SK-N-SH treated with all-trans-retinoic acid at 6 μM for 48 hours (cell line): Measurements from ENCODE around the gene SLC45A3.
A peak's percentile ranks its signal among the peaks of the same experiment; 100 is the strongest.

ENCODE experiments used
- ATAC-seq: fragments of 200-7000 bp; cut with Tn5 transposase; 3 replicates; pipeline ENCODE4 v1.9.1; 2020; ENCODE audit warnings: mild to moderate bottlenecking, moderate library complexity
- BACH2 ChIP-seq: fragments of 250-450 bp; sonication (Bioruptor Pico); IDR thresholded peaks from 2 replicates; pipeline ENCODE4 v1.9.0; 2021; ENCODE audit warnings: mild to moderate bottlenecking, borderline replicate concordance
- CREB5 ChIP-seq: fragments of 250-450 bp; sonication (Bioruptor Pico); IDR thresholded peaks from 2 replicates; pipeline ENCODE4 v1.5.1; 2020; ENCODE audit warnings: low read depth, mild to moderate bottlenecking, moderate library complexity
- CSRNP3 ChIP-seq: fragments of 250-450 bp; sonication (Bioruptor Pico); IDR thresholded peaks from 2 replicates; pipeline ENCODE4 v1.5.1; 2021; ENCODE audit warnings: mild to moderate bottlenecking, moderate library complexity
- ESRRG ChIP-seq: fragments of 250-450 bp; sonication (Bioruptor Pico); IDR thresholded peaks from 2 replicates; pipeline ENCODE4 v1.6.1; 2021; ENCODE audit warnings: mild to moderate bottlenecking
- GLIS3 ChIP-seq: fragments of 250-450 bp; sonication (Bioruptor Pico); IDR thresholded peaks from 2 replicates; pipeline ENCODE4 v1.5.0; 2020; ENCODE audit warnings: mild to moderate bottlenecking, moderate library complexity
- ISL1 ChIP-seq: fragments of 250-450 bp; sonication (Bioruptor Pico); IDR thresholded peaks from 2 replicates; pipeline ENCODE4 v2.1.2; 2022; ENCODE audit warnings: mild to moderate bottlenecking, moderate library complexity
- PPARA ChIP-seq: fragments of 250-450 bp; sonication (Bioruptor Pico); IDR thresholded peaks from 2 replicates; pipeline ENCODE4 v1.5.0; 2020; ENCODE audit warnings: mild to moderate bottlenecking, borderline replicate concordance
- RARB ChIP-seq: fragments of 250-450 bp; sonication (Bioruptor Pico); IDR thresholded peaks from 2 replicates; pipeline ENCODE4 v1.8.0; 2021; ENCODE audit warnings: mild to moderate bottlenecking, moderate library complexity
- TCF4 ChIP-seq: fragments of 250-450 bp; sonication (Bioruptor Pico); IDR thresholded peaks from 2 replicates; pipeline ENCODE4 v1.8.0; 2021; ENCODE audit warnings: mild to moderate bottlenecking, moderate library complexity, borderline replicate concordance
- TOX ChIP-seq: fragments of 250-450 bp; sonication (Bioruptor Pico); IDR thresholded peaks from 2 replicates; pipeline ENCODE4 v1.8.0; 2021; ENCODE audit warnings: mild to moderate bottlenecking, moderate library complexity, borderline replicate concordance
- TSHZ2 ChIP-seq: fragments of 250-450 bp; sonication (Bioruptor Pico); IDR thresholded peaks from 2 replicates; pipeline ENCODE4 v1.5.0; 2020; ENCODE audit warnings: mild to moderate bottlenecking, moderate library complexity
- ZC3H10 ChIP-seq: fragments of 250-450 bp; sonication (Bioruptor Pico); IDR thresholded peaks from 2 replicates; pipeline ENCODE4 v1.5.1; 2021; ENCODE audit warnings: mild to moderate bottlenecking, moderate library complexity
- ZFP3 ChIP-seq: fragments of 250-450 bp; sonication (Bioruptor Pico); IDR thresholded peaks from 2 replicates; pipeline ENCODE4 v1.5.0; 2020; ENCODE audit warnings: mild to moderate bottlenecking, moderate library complexity
- ZFP30 ChIP-seq: fragments of 450-650 bp; formaldehyde crosslinking; IDR thresholded peaks from 2 replicates; pipeline ENCODE4 v1.5.0; 2022; ENCODE audit warnings: mild to moderate bottlenecking, moderate library complexity
- ZNF565 ChIP-seq: fragments of 450-650 bp; formaldehyde crosslinking; conservative IDR thresholded peaks from 2 replicates; pipeline ENCODE4 v1.5.0; 2020; ENCODE audit warnings: low read depth, mild to moderate bottlenecking, moderate library complexity
- ZNF8 ChIP-seq: fragments of 450-650 bp; formaldehyde crosslinking; IDR thresholded peaks from 2 replicates; pipeline ENCODE4 v1.5.0; 2020; ENCODE audit warnings: mild to moderate bottlenecking, moderate library complexity
- TF ChIP-seq, protein P1 (sequence below): fragments of 250-450 bp; sonication (Bioruptor Pico); IDR thresholded peaks from 2 replicates; pipeline ENCODE4 v1.8.0; 2020; ENCODE audit warnings: mild to moderate bottlenecking, moderate library complexity, borderline replicate concordance
- TF ChIP-seq, protein P2 (sequence below): fragments of 250-450 bp; sonication (Bioruptor Pico); IDR thresholded peaks from 2 replicates; pipeline ENCODE4 v1.8.0; 2021; ENCODE audit warnings: low read depth, mild to moderate bottlenecking, moderate library complexity, borderline replicate concordance

The SLC45A3 gene

GRCh38 chr1:205660361-205660760 lies 19.9 kb downstream of the SLC45A3 start:
- TF ChIP-seq ZNF8 (no peak), GLIS3 (CRISPR knock-in tag) (no peak)
- ATAC-seq = no peak

- ATAC-seq = peak; percentile 93
- TF ChIP-seq ZFP30 (CRISPR knock-in tag) (no peak), TSHZ2 (CRISPR knock-in tag) (no peak), ISL1 (CRISPR knock-in tag) (no peak), PPARA (CRISPR knock-in tag) (no peak), ZFP3 (CRISPR knock-in tag) (no peak), TCF4 (no peak), CSRNP3 (no peak), ZNF565 (CRISPR knock-in tag) (no peak), TOX (CRISPR knock-in tag) (no peak)
- TF ChIP-seq, all 23 proteins: peak for 0
Observed at GRCh38 chr1:205658943-205659581, 21.2 kb downstream of the SLC45A3 start.

DNA sequence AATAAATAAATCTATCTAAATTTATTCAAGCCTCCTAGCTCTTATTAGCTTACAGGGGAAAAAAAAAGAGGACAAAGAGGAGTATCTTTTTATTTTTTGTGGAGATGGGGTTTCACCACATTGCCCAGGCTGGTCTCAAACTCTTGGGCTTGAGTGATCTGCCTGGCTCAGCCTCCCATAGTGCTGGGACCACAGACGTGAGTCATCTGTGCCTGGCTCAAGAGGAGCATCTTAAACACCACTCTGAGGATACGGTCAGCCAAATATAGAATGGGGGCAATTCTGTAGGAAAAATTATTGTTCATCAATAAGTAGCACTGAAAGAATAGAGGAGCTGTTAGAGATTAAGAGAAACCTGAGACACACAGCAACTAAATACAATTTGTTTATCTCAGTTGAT lies 24.1 kb downstream of the SLC45A3 start:
- TF ChIP-seq ZFP30 (CRISPR knock-in tag) (no peak), ZC3H10 (CRISPR knock-in tag) (no peak), CREB5 (CRISPR knock-in tag) (no peak), TSHZ2 (CRISPR knock-in tag) (no peak), PPARA (CRISPR knock-in tag) (no peak), GLIS3 (CRISPR knock-in tag) (no peak), TOX (CRISPR knock-in tag) (no peak), ISL1 (CRISPR knock-in tag) (no peak), ESRRG (CRISPR knock-in tag) (no peak), RARB (CRISPR knock-in tag) (no peak), ZFP3 (CRISPR knock-in tag) (no peak), BACH2 (CRISPR knock-in tag) (no peak)
- TF ChIP-seq, protein P1, sequence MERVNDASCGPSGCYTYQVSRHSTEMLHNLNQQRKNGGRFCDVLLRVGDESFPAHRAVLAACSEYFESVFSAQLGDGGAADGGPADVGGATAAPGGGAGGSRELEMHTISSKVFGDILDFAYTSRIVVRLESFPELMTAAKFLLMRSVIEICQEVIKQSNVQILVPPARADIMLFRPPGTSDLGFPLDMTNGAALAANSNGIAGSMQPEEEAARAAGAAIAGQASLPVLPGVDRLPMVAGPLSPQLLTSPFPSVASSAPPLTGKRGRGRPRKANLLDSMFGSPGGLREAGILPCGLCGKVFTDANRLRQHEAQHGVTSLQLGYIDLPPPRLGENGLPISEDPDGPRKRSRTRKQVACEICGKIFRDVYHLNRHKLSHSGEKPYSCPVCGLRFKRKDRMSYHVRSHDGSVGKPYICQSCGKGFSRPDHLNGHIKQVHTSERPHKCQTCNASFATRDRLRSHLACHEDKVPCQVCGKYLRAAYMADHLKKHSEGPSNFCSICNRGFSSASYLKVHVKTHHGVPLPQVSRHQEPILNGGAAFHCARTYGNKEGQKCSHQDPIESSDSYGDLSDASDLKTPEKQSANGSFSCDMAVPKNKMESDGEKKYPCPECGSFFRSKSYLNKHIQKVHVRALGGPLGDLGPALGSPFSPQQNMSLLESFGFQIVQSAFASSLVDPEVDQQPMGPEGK = no peak
- TF ChIP-seq, protein P2, sequence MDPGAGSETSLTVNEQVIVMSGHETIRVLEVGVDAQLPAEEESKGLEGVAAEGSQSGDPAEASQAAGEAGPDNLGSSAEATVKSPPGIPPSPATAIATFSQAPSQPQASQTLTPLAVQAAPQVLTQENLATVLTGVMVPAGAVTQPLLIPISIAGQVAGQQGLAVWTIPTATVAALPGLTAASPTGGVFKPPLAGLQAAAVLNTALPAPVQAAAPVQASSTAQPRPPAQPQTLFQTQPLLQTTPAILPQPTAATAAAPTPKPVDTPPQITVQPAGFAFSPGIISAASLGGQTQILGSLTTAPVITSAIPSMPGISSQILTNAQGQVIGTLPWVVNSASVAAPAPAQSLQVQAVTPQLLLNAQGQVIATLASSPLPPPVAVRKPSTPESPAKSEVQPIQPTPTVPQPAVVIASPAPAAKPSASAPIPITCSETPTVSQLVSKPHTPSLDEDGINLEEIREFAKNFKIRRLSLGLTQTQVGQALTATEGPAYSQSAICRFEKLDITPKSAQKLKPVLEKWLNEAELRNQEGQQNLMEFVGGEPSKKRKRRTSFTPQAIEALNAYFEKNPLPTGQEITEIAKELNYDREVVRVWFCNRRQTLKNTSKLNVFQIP = no peak
- no peak for ATAC-seq
